ENCODE measurements around the gene HIP1. TPM values are rescaled to one million over a fixed set of nuclear protein-coding genes. Genes with fewer than 3 reads are reported as not detected.

HIP1 gene
- total and polyA plus RNA-seq, 7 experiments from 2014 or later = 0.78 to 14.6 (median 1.7) TPM; not detected in 1

DNA sequence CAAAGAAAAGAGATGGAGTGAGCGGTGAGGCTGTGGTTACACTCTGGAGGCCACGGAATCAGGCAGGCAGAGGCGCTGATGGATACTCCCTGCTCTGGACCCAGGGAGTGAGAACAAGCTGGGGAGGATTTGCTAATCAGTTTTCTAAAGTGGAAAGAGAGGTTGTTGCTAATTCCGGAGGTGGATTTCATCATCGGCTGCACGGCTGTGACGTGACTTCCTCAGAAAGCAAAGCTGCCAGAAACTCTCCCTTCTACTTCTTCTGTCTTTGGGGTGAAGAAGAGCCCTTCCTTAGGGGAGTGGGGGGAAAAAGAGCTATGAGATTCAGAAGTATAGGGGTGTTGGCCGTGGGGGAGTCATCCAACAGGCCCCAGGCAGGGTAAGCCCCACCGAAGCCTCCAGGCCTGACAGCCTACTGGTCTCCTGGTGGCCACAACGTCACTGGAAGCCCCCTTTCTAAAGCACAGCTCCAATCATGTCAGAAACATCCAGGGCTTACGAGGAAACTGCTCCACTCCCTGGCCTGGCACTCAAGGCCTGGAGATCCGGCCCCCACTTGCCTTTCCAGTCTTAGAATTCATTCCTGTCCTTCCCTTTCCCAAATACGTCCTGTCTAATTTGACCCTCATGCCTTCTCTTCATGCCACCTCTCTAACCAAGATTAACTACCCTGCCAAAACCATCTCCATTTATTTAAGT is 114.5 kb downstream of the HIP1 start:
- Histone ChIP-seq H3K4me3 (ENCODE audit: low read length) (no peak overlapping the region), H3K27ac (ENCODE audit: low read depth, low read length) (no peak overlapping the region), H3K9me3 (ENCODE audit: control insufficient read depth in 2 of 3, low read length in 3 of 3) (peaks cover 0 to 6% (median 0%) of the 10 kb centered on the region in 3 experiments), H3K4me1 (ENCODE audit: control insufficient read depth in 2 of 2, insufficient read depth in 2 of 2, low read length in 2 of 2) (peaks cover 0 to 3% of the 10 kb centered on the region in 2 donors), H3K36me3 (ENCODE audit: control insufficient read depth in 2 of 3, insufficient read depth in 3 of 3, low read length in 3 of 3) (no peaks in the 10 kb centered on the region), H3K27me3 (ENCODE audit: control insufficient read depth in 2 of 2, insufficient read depth in 2 of 2, low read length in 2 of 2) (no peaks in the 10 kb centered on the region)
- Mint-ChIP-seq H3K27ac (peak overlapping the region in 2 of 9 donors; percentile 6 to 42), H3K36me3 (peaks cover 0 to 7% (median 5%) of the 10 kb centered on the region in 5 donors), H3K4me3 (no peak overlapping the region), H3K9me3 (peaks cover 0 to 35% (median 12%) of the 10 kb centered on the region in 11 donors), H3K4me1 (peaks cover 0 to 26% (median 0%) of the 10 kb centered on the region in 7 donors), H3K27me3 (no peaks in the 10 kb centered on the region)
- CTCF ChIA-PET = interaction anchor here (0.7 kb wide), 1 partner anchor 24 kb away, joined by 4 read pairs; no protein-coding TSS in a partner anchor
- POLR2A ChIA-PET = interaction anchor here (0.5 kb wide), 1 partner anchor 1769 kb away, joined by 3 read pairs; no protein-coding TSS in a partner anchor
- peak; percentile 70 for ATAC-seq
- no peak for DNase-seq
- intact Hi-C loops (cut with micrococcal nuclease) = no loop called here

DNA sequence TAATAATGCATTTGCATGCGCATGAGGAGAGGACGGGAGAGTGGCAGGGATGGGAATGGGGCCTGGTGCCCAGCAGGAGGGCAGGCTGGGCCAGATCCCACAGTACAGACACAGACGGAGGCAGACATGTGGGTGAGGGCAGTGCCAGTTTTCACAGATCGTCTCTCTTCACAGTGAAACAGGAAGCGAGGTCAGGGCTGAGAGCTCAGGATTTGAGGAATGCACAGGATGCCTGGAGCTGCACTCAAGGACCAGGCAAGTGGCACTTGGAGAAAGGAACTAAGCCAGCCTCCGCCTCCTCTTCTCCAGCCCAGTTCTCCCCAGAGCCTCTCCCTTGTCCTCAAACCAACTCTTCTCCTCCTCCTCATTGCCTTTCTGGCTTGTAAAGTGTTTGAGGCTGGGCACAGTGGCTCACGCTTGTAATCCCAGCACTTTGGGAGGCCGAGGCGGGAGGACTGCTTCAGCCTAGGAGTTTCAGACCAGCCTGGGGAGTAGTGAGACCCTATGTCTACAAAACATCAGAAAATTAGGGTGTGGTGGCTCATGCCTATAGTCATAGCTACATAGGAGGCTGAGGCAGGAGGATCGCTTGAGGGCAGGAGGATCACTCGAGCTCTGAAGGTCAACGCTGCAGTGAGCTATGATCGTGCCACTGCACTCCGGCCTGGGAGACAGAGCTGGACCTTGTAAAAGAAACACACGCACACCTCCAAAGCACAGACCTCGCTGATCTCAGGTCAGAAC is 115.2 kb downstream of the HIP1 start:
- no peak overlapping the region for H3K4me3 ChIP-seq (ENCODE audit: low read length)
- H3K9me3 ChIP-seq (ENCODE audit: control insufficient read depth in 2 of 3, low read length in 3 of 3) = peaks cover 0 to 6% (median 0%) of the 10 kb centered on the region in 3 experiments
- no peak overlapping the region for H3K27ac ChIP-seq (ENCODE audit: low read depth, low read length)
- peaks cover 3 to 8% of the 10 kb centered on the region in 2 donors for H3K4me1 ChIP-seq (ENCODE audit: control insufficient read depth in 2 of 2, insufficient read depth in 2 of 2, low read length in 2 of 2)
- intact Hi-C loops (cut with micrococcal nuclease) = no loop called here
- Mint-ChIP-seq H3K36me3 (peaks cover 0 to 7% (median 5%) of the 10 kb centered on the region in 5 donors), H3K4me3 (no peak overlapping the region), H3K27me3 (no peaks in the 10 kb centered on the region), H3K4me1 (peaks cover 4 to 30% (median 5%) of the 10 kb centered on the region in 7 donors), H3K9me3 (peaks cover 0 to 33% (median 10%) of the 10 kb centered on the region in 11 donors), H3K27ac (peak overlapping the region in 2 of 9 donors; percentile 6 to 42)
- POLR2A ChIA-PET = no interaction called here
- peak; percentile 20 for ATAC-seq
- CTCF ChIA-PET = interaction anchor here (0.7 kb wide), 1 partner anchor 25 kb away, joined by 4 read pairs; no protein-coding TSS in a partner anchor
- no peaks in the 10 kb centered on the region for H3K27me3 ChIP-seq (ENCODE audit: control insufficient read depth in 2 of 2, insufficient read depth in 2 of 2, low read length in 2 of 2)
- no peaks in the 10 kb centered on the region for H3K36me3 ChIP-seq (ENCODE audit: control insufficient read depth in 2 of 3, insufficient read depth in 3 of 3, low read length in 3 of 3)
- DNase-seq = no peak

DNA sequence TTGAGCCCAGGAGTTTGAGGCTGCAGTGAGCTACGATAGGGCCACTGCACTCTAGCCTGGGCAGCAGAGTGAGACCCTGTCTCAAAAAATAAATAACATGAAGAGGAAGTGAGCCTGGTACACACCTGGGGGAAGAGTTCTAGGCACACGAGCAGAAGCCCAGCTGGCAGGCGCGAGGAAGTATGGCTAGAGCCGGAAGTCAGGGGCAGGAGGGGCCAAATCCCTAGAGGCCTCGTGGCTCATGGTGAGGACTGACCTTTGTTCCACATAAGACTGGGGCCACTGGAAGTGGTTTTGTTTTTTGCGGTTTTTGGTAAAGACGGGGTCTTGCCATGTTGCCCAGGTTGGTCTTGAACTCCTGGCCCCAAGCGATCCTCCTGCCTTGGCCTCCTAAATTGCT is 117.6 kb downstream of the HIP1 start:
- H3K27ac ChIP-seq (ENCODE audit: low read depth, low read length) = no peak overlapping the region
- Mint-ChIP-seq H3K4me1 (peaks cover 17 to 49% (median 23%) of the 10 kb centered on the region in 7 donors), H3K27me3 (no peaks in the 10 kb centered on the region), H3K9me3 (peaks cover 0 to 8% (median 0%) of the 10 kb centered on the region in 11 donors), H3K36me3 (peaks cover 0 to 4% (median 0%) of the 10 kb centered on the region in 5 donors), H3K4me3 (peak overlapping the region in 1 of 10 donors; percentile 15), H3K27ac (peak overlapping the region in 1 of 9 donors; percentile 64)
- intact Hi-C loops (cut with micrococcal nuclease) = no loop called here
- H3K27me3 ChIP-seq (ENCODE audit: control insufficient read depth in 2 of 2, insufficient read depth in 2 of 2, low read length in 2 of 2) = no peaks in the 10 kb centered on the region
- H3K36me3 ChIP-seq (ENCODE audit: control insufficient read depth in 2 of 3, insufficient read depth in 3 of 3, low read length in 3 of 3) = no peaks in the 10 kb centered on the region
- H3K9me3 ChIP-seq (ENCODE audit: control insufficient read depth in 2 of 3, low read length in 3 of 3) = no peaks in the 10 kb centered on the region
- no peak overlapping the region for H3K4me3 ChIP-seq (ENCODE audit: low read length)
- no peak for ATAC-seq
- POLR2A ChIA-PET = no interaction called here
- CTCF ChIA-PET = no interaction called here
- no peak for DNase-seq
- peaks cover 15 to 25% of the 10 kb centered on the region in 2 donors for H3K4me1 ChIP-seq (ENCODE audit: control insufficient read depth in 2 of 2, insufficient read depth in 2 of 2, low read length in 2 of 2)

DNA sequence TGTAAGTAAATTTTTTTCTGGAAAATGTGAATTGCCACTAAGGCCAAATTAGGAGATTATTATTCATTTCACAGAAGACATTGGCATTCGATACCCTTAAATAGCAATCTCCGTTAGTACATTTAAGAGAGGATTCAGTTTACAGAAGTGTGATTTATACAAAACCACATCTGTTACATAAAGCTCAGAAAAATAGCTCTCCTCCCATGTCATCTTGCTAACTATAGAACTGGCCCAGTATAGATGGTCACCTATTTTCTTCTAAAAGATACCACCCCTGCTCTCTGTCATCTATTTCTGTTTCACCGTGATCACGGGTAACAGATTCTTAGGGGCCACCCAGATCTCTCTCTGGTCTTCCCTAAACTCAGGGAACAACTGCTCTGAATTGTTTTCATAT is 119.1 kb downstream of the HIP1 start:
- CTCF ChIA-PET = no interaction called here
- Mint-ChIP-seq H3K27me3 (no peaks in the 10 kb centered on the region), H3K36me3 (no peaks in the 10 kb centered on the region), H3K9me3 (no peaks in the 10 kb centered on the region), H3K27ac (no peak overlapping the region), H3K4me1 (peaks cover 17 to 48% (median 23%) of the 10 kb centered on the region in 7 donors), H3K4me3 (peak overlapping the region in 1 of 10 donors; percentile 19)
- Histone ChIP-seq H3K9me3 (ENCODE audit: control insufficient read depth in 2 of 3, low read length in 3 of 3) (no peaks in the 10 kb centered on the region), H3K4me3 (ENCODE audit: low read length) (no peak overlapping the region), H3K27ac (ENCODE audit: low read depth, low read length) (no peak overlapping the region), H3K27me3 (ENCODE audit: control insufficient read depth in 2 of 2, insufficient read depth in 2 of 2, low read length in 2 of 2) (no peaks in the 10 kb centered on the region), H3K4me1 (ENCODE audit: control insufficient read depth in 2 of 2, insufficient read depth in 2 of 2, low read length in 2 of 2) (peaks cover 15 to 25% of the 10 kb centered on the region in 2 donors), H3K36me3 (ENCODE audit: control insufficient read depth in 2 of 3, insufficient read depth in 3 of 3, low read length in 3 of 3) (no peaks in the 10 kb centered on the region)
- DNase-seq (no peak), ATAC-seq (no peak)
- intact Hi-C loops (cut with micrococcal nuclease) = no loop called here
- POLR2A ChIA-PET = no interaction called here

DNA sequence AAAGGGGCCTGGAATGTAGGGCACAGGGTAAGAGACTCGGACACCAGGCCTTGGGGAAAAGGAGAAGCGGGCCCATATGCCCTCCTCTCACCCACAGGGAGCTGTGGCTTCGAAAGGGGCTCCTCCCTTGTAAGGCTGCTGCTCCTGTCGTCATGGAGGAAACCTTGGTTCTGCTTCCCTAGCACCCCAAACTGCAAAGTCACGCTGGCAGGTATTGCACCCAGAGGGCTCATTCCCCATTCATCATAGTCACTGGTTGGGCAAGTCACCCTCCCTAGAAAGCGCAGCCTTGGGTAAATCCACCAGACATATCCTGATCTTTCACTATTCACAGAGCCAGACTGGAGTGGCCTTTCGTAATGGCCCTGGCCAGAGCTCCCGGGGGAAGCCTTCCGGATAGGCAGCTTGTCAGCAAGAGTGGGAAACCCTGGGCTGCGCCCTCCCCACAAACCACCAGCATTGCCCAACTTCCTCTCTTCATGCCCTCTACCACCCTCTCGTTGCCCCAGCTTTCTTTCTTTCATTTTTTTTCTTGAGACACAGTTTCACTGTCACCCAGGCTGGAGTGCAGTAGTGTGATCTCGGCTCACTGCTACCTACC is 121.0 kb downstream of the HIP1 start:
- Histone ChIP-seq H3K27ac (ENCODE audit: low read depth, low read length) (no peak overlapping the region), H3K27me3 (ENCODE audit: control insufficient read depth in 2 of 2, insufficient read depth in 2 of 2, low read length in 2 of 2) (no peaks in the 10 kb centered on the region), H3K36me3 (ENCODE audit: control insufficient read depth in 2 of 3, insufficient read depth in 3 of 3, low read length in 3 of 3) (no peaks in the 10 kb centered on the region), H3K9me3 (ENCODE audit: control insufficient read depth in 2 of 3, low read length in 3 of 3) (no peaks in the 10 kb centered on the region), H3K4me3 (ENCODE audit: low read length) (peak overlapping the region; percentile 12), H3K4me1 (ENCODE audit: control insufficient read depth in 2 of 2, insufficient read depth in 2 of 2, low read length in 2 of 2) (peaks cover 15 to 25% of the 10 kb centered on the region in 2 donors)
- POLR2A ChIA-PET = interaction anchor here (0.6 kb wide), 1 partner anchor 219 kb away, joined by 3 read pairs; no protein-coding TSS in a partner anchor
- Mint-ChIP-seq H3K4me1 (peaks cover 17 to 42% (median 23%) of the 10 kb centered on the region in 7 donors), H3K9me3 (no peaks in the 10 kb centered on the region), H3K4me3 (peak overlapping the region; percentile 58 to 88 (median 82)), H3K27ac (peak overlapping the region in 8 of 9 donors; percentile 23 to 82 (median 72)), H3K27me3 (no peaks in the 10 kb centered on the region), H3K36me3 (no peaks in the 10 kb centered on the region)
- peak in 8 of 9 donors; percentile 23 to 61 (median 54) for DNase-seq
- intact Hi-C loops (cut with micrococcal nuclease) = no loop called here
- peak; percentile 87 for ATAC-seq
- CTCF ChIA-PET = no interaction called here

DNA sequence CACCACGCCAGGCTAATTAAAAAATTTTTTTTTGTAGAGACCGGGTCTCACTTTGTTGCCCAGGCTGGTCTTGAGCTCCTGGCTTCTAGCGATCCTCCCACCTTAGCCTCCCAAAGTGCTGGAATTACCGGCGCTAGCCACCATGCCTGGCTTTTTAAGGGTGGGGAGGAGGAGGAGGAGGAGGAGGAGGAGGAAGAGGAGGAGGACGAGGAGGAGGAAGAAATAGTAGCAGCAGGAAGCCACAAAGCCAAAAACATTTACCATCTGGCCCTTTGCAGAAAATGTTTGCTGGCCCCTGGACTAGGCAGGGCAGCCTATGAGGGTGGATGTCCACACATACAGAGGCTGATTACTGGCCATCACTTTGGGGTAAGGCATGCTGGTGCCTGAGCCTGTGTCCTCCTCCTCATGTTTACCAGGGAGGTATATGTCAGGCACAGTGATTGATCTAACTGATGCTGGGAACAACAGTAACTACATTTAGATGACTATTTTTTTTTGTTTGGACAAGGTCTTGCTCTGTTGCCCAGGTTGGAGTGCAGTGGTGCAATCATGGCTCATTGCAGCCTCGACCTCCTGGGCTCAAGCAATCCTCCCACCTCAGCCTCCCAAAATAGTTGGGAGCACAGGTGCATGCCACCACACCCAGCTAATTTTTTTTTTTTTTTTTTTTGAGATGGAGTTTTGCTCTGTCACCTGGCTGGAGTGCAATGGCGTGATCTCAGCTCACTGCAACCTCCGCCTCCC is 122.1 kb downstream of the HIP1 start:
- DNase-seq = no peak
- Mint-ChIP-seq H3K27ac (peak overlapping the region in 1 of 9 donors; percentile 46), H3K36me3 (no peaks in the 10 kb centered on the region), H3K4me3 (peak overlapping the region in 1 of 10 donors; percentile 34), H3K9me3 (no peaks in the 10 kb centered on the region), H3K4me1 (peaks cover 17 to 41% (median 23%) of the 10 kb centered on the region in 7 donors), H3K27me3 (no peaks in the 10 kb centered on the region)
- peaks cover 15 to 25% of the 10 kb centered on the region in 2 donors for H3K4me1 ChIP-seq (ENCODE audit: control insufficient read depth in 2 of 2, insufficient read depth in 2 of 2, low read length in 2 of 2)
- H3K27me3 ChIP-seq (ENCODE audit: control insufficient read depth in 2 of 2, insufficient read depth in 2 of 2, low read length in 2 of 2) = no peaks in the 10 kb centered on the region
- H3K27ac ChIP-seq (ENCODE audit: low read depth, low read length) = no peak overlapping the region
- ATAC-seq = no peak
- H3K9me3 ChIP-seq (ENCODE audit: control insufficient read depth in 2 of 3, low read length in 3 of 3) = no peaks in the 10 kb centered on the region
- H3K36me3 ChIP-seq (ENCODE audit: control insufficient read depth in 2 of 3, insufficient read depth in 3 of 3, low read length in 3 of 3) = no peaks in the 10 kb centered on the region
- POLR2A ChIA-PET = no interaction called here
- CTCF ChIA-PET = no interaction called here
- no peak overlapping the region for H3K4me3 ChIP-seq (ENCODE audit: low read length)
- intact Hi-C loops (cut with micrococcal nuclease) = no loop called here

All from naive thymus-derived CD4-positive, alpha-beta T cell (primary cell).